C4-2B (cell line): ENCODE data around the gene CCDC85B.

ENCODE experiments used
- H3K27ac ChIP-seq: fragments of 450-650 bp; 2 replicates; pipeline ENCODE4 v1.5.1; 2017
- ZFX ChIP-seq: fragments of 450-650 bp; IDR thresholded peaks from 2 replicates; pipeline ENCODE4 v1.6.1; 2017
- TF ChIP-seq, protein P1 (sequence below): fragments of 450-650 bp; conservative IDR thresholded peaks from 2 replicates; pipeline ENCODE4 v1.5.1; 2017; ENCODE audit warnings: mild to moderate bottlenecking

CCDC85B gene

GRCh38 chr11:65919141-65919572 is 28.7 kb downstream of the CCDC85B start, which contains the start of gene DRAP1:
Gene DRAP1, plus strand, starts transcription at chr11:65919426. Its CDS starts 76 bp downstream, at chr11:65919502.
- TF ChIP-seq, protein P1, sequence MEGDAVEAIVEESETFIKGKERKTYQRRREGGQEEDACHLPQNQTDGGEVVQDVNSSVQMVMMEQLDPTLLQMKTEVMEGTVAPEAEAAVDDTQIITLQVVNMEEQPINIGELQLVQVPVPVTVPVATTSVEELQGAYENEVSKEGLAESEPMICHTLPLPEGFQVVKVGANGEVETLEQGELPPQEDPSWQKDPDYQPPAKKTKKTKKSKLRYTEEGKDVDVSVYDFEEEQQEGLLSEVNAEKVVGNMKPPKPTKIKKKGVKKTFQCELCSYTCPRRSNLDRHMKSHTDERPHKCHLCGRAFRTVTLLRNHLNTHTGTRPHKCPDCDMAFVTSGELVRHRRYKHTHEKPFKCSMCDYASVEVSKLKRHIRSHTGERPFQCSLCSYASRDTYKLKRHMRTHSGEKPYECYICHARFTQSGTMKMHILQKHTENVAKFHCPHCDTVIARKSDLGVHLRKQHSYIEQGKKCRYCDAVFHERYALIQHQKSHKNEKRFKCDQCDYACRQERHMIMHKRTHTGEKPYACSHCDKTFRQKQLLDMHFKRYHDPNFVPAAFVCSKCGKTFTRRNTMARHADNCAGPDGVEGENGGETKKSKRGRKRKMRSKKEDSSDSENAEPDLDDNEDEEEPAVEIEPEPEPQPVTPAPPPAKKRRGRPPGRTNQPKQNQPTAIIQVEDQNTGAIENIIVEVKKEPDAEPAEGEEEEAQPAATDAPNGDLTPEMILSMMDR, result no peak
- TF ChIP-seq ZFX, result no peak
- peak within 1 kb of the TSS; percentile 94 for H3K27ac ChIP-seq

DNA sequence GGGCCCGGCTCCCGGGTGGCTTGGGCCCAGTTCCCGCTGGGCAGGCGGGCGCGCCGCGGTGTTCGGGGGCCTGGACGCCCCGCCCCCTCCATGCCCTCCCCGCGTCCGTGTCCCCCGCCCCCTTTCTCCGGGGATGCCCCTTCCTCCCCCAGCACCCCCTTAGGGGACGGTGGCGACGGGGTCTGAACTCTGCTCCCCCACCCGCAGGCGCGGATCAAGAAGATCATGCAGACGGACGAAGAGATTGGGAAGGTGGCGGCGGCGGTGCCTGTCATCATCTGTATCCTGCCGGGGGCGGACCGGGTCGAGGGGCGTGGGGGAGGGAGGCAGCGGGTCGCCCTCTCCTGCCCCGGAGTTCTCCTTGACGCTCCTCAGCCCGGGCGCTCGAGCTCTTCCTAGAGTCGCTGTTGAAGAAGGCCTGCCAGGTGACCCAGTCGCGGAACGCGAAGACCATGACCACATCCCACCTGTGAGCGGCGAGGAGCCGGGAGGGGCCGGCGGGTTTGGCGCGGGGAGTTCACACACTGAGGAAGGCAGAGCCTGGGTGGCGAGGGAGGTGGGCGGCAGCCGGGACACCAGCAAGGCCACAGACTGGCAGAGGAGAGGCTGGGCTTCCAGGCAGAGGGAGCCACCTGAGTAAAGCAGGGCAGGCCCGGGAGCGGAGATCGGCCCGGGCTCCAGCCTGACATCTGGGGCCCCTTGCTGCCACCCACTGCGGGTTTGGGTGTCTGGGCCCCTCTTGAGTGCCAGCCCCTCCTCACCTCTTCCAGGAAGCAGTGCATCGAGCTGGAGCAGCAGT is 29.3 kb downstream of the CCDC85B start:
- peak overlapping the region; percentile 94 for H3K27ac ChIP-seq
- 0 out of 2 replicates have a peak, but pooled peaks have one; percentile 33 for TF ChIP-seq ZFX
- TF ChIP-seq, protein P1, result no peak

DNA sequence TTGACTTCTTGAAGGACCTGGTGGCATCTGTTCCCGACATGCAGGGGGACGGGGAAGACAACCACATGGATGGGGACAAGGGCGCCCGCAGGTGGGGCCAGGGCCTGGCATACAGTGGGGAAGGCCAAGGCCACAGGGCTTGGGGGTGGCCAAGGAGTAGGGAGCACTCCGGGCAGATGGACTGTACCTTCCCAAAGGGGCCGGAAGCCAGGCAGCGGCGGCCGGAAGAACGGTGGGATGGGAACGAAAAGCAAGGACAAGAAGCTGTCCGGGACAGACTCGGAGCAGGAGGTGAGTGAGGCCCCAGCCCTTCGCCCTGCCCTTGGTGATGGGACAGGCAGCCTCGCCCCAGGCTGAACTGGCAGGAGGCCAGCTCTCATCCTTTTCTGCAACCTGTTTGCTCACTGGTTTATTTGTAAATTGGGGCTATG is 29.9 kb downstream of the CCDC85B start:
- H3K27ac ChIP-seq, result peak overlapping the region; percentile 94
- TF ChIP-seq ZFX, result no peak
- TF ChIP-seq, protein P1, result no peak

DNA sequence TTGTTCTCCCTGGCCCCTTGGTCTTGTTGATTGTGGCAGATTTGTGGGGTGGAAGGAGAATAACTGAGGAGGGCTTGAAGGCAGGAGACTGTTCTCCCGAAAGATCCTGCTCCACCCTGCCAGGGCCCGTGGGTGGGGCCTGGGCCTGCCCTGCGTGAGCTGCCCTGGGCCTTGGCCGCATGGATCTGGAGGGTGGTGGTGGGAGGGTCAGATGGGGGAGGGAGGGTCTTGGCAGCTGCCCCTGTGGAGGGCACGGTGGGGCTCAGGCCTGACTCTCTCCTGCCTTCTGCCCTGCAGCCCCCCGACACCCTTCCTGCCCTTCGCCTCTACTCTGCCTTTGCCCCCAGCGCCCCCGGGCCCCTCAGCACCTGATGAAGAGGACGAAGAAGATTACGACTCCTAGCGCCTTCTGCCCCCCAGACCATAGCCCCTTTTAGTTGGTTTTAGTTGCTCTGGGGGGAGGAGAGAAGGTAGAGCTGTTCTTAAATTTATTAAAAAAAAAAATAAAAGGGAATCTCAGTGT is 30.6 kb downstream of the CCDC85B start:
- no peak for TF ChIP-seq ZFX
- TF ChIP-seq, protein P1, result no peak
- no peak overlapping the region for H3K27ac ChIP-seq

GRCh38 chr11:65921876-65922275 is 31.4 kb downstream of the CCDC85B start:
- TF ChIP-seq ZFX, result no peak
- TF ChIP-seq, protein P1, result no peak
- H3K27ac ChIP-seq, result no peak overlapping the region

DNA sequence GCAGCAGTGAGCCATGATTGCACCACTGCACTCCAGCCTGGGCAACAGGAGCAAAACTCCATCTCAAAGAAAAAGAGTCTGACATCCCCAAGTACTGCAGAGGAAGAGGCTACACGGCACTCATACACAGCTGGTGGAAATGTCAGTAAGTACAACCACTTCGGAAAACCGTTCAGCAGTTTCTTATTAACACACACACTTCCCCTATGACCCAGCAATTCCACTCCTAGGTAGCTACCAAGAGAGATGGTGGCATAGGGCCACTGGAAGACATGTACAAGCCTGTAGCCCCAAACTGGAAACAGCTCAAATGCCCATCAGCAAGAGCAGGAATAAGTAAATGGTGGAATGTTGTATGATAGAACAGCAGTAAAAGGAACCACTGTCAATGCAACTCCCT is 32.1 kb downstream of the CCDC85B start:
- no peak overlapping the region for H3K27ac ChIP-seq
- TF ChIP-seq, protein P1, result no peak
- TF ChIP-seq ZFX, result no peak

DNA sequence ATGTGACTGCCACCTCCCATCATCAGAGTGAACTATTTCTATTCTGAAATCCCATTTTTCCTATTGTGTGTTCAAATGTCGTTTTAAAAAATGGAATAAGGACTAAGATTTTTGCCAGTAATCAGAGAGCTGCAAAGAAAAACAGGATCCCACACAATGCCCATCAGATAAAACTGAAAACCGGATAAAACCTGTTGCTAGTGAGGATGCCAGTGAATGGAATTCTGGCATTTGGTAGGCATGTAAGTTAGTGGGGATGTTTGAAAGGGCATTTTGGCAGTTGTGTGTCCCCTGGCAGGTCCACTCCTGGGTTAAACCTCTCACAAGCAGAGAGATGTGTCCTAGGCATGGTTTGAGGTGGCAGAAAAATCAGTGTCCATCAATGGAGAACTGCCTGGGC is 34.9 kb downstream of the CCDC85B start:
- TF ChIP-seq, protein P1, result no peak
- no peak for TF ChIP-seq ZFX
- H3K27ac ChIP-seq, result no peak overlapping the region
